Activated CD8-positive, alpha-beta T cell treated with anti-CD3 and anti-CD28 coated beads for 36 hours (primary cell): ENCODE results near the gene EIF4E2. TPM values are rescaled to one million over a fixed set of nuclear protein-coding genes. Genes with fewer than 3 reads are reported as not detected.
"Not testable (repeated sequence)": the region's sequence is repeated elsewhere in the genome, so short reads cannot be mapped to it uniquely, and the experiment has no call there.

Experiments
- ATAC-seq: fragments of 200-7000 bp; cut with Tn5 transposase; one replicate; pipeline ENCODE4 v1.10.0; 2021; ENCODE audit warnings: mild to moderate bottlenecking, moderate library complexity
- CTCF ChIA-PET: fragments of 350-600 bp; sonication (Branson Sonifier 250); formaldehyde crosslinking; loops from one replicate; lab custom pipeline; 2021; ENCODE audit warnings: antibody characterized with exemption; lab: Charles Lee
- POLR2A ChIA-PET: fragments of 350-600 bp; sonication (Branson Sonifier 250); formaldehyde crosslinking; loops from one replicate; lab custom pipeline; 2021; ENCODE audit warnings: antibody characterized with exemption; lab: Charles Lee
- DNase-seq: peaks from one replicate; pipeline ENCODE4 v3.0.0-alpha.2; 2020
- H3K27ac Mint-ChIP-seq: one replicate; pipeline ENCODE4 v1.8.0; 2021; ENCODE audit warnings: mild to moderate bottlenecking, mixed read lengths
- H3K27me3 Mint-ChIP-seq: one replicate; pipeline ENCODE4 v1.8.0; 2021; ENCODE audit warnings: mixed read lengths
- H3K36me3 Mint-ChIP-seq: one replicate; pipeline ENCODE4 v1.8.0; 2021; ENCODE audit warnings: low read depth, mixed read lengths
- H3K4me1 Mint-ChIP-seq: one replicate; pipeline ENCODE4 v1.8.0; 2021; ENCODE audit warnings: low read depth, mixed read lengths
- H3K4me3 Mint-ChIP-seq: one replicate; pipeline ENCODE4 v1.8.0; 2021; ENCODE audit warnings: mild to moderate bottlenecking, moderate library complexity, mixed read lengths
- H3K9me3 Mint-ChIP-seq: one replicate; pipeline ENCODE4 v1.8.0; 2021; ENCODE audit warnings: mixed read lengths
- CTCF ChIP-seq: fragments of 200-600 bp; IDR thresholded peaks from one replicate; pipeline ENCODE4 v1.8.0; 2022; ENCODE audit warnings: antibody characterized with exemption, mild to moderate bottlenecking
- intact Hi-C: fragments of 100-400 bp; cut with micrococcal nuclease; formaldehyde crosslinking; loops from one replicate; pipeline ENCODE4 v1.10.0; 2022
- total RNA-seq, 2 experiments: library from RNA; stranded (reverse); gene quantifications; one replicate each; pipeline ENCODE4 v1.2.3, GENCODE V29; 2021

EIF4E2 gene
- total RNA-seq, 2 experiments from 2014 or later: 49.2 to 50.4 TPM

- no peak for ATAC-seq
- intact Hi-C loops: no loop called here
- DNase-seq: no peak
- ChIA-PET CTCF (interaction anchor here (0.8 to 1.2 kb wide), 2 partner anchors 43 to 45 kb away, joined by 3 to 5 read pairs; no protein-coding TSS in a partner anchor), POLR2A (interaction anchor here (0.6 kb wide), 1 partner anchor 1125 kb away, joined by 5 read pairs; no protein-coding TSS in a partner anchor)
- no peak for TF ChIP-seq CTCF
- Mint-ChIP-seq H3K27ac (no peak overlapping the region), H3K4me1 (no peaks in the 10 kb centered on the region), H3K4me3 (no peak overlapping the region), H3K9me3 (no peaks in the 10 kb centered on the region), H3K36me3 (peaks cover 48% of the 10 kb centered on the region), H3K27me3 (no peaks in the 10 kb centered on the region)
These were observed 17.2 kb downstream of the EIF4E2 start for GRCh38 chr2:232567721-232568120.

GRCh38 chr2:232568161-232568560 is 17.7 kb downstream of the EIF4E2 start:
- no peak for ATAC-seq
- TF ChIP-seq CTCF: no peak
- POLR2A ChIA-PET: interaction anchor here (0.6 kb wide), 1 partner anchor 1125 kb away, joined by 5 read pairs; no protein-coding TSS in a partner anchor
- no peaks in the 10 kb centered on the region for H3K9me3 Mint-ChIP-seq
- no peak for DNase-seq
- peaks cover 51% of the 10 kb centered on the region for H3K36me3 Mint-ChIP-seq
- intact Hi-C loops: no loop called here
- H3K4me3 Mint-ChIP-seq: no peak overlapping the region
- H3K27ac Mint-ChIP-seq: no peak overlapping the region
- CTCF ChIA-PET: interaction anchor here (0.8 to 1.2 kb wide), 2 partner anchors 43 to 46 kb away, joined by 3 to 5 read pairs; no protein-coding TSS in a partner anchor
- no peaks in the 10 kb centered on the region for H3K4me1 Mint-ChIP-seq
- no peaks in the 10 kb centered on the region for H3K27me3 Mint-ChIP-seq

GRCh38 chr2:232569541-232569940 is 19.1 kb downstream of the EIF4E2 start:
- H3K36me3 Mint-ChIP-seq: peaks cover 48% of the 10 kb centered on the region
- no peak for ATAC-seq
- H3K4me3 Mint-ChIP-seq: no peak overlapping the region
- H3K27ac Mint-ChIP-seq: no peak overlapping the region
- no peaks in the 10 kb centered on the region for H3K4me1 Mint-ChIP-seq
- POLR2A ChIA-PET: interaction anchor here (0.7 kb wide), 1 partner anchor 23 kb away, joined by 3 read pairs; no protein-coding TSS in a partner anchor
- CTCF ChIA-PET: no interaction called here
- no peaks in the 10 kb centered on the region for H3K9me3 Mint-ChIP-seq
- no peak for TF ChIP-seq CTCF
- intact Hi-C loops: no loop called here
- no peaks in the 10 kb centered on the region for H3K27me3 Mint-ChIP-seq
- no peak for DNase-seq

- POLR2A ChIA-PET, intact Hi-C loops, ATAC-seq, H3K9me3 Mint-ChIP-seq, H3K4me3 Mint-ChIP-seq, CTCF ChIA-PET, DNase-seq, H3K27ac Mint-ChIP-seq, H3K27me3 Mint-ChIP-seq, H3K4me1 Mint-ChIP-seq: not testable (repeated sequence)
- peaks cover 44% of the 10 kb centered on the region for H3K36me3 Mint-ChIP-seq
These were observed 20.0 kb downstream of the EIF4E2 start for GRCh38 chr2:232570481-232570880.

GRCh38 chr2:232571026-232571474 is 20.6 kb downstream of the EIF4E2 start:
- Mint-ChIP-seq H3K4me1 (peaks cover under 1% of the 10 kb centered on the region), H3K27ac (no peak overlapping the region), H3K27me3 (no peaks in the 10 kb centered on the region), H3K9me3 (no peaks in the 10 kb centered on the region), H3K4me3 (no peak overlapping the region), H3K36me3 (peaks cover 41% of the 10 kb centered on the region)
- intact Hi-C loops: no loop called here
- ATAC-seq (no peak), DNase-seq (no peak)
- ChIA-PET POLR2A (no interaction called here), CTCF (no interaction called here)
- TF ChIP-seq CTCF: no peak
